H1 (cell line): ENCODE measurements around the gene ID1. TPM values are rescaled to one million over a fixed set of nuclear protein-coding genes. Genes with fewer than 3 reads are reported as not detected.
A peak's percentile ranks its signal among the peaks of the same experiment; 100 is the strongest.

Source experiments
- CTCF ChIA-PET: fragments of 300-600 bp; sonication (Branson Sonifier 250); formaldehyde crosslinking; loops from one replicate; lab custom pipeline; 2021; ENCODE audit not compliant: partially characterized antibody; lab: Charles Lee
- POLR2A ChIA-PET: fragments of 300-600 bp; sonication (Branson Sonifier 250); formaldehyde crosslinking; loops from one replicate; lab custom pipeline; 2021; ENCODE audit warnings: inconsistent platforms; ENCODE audit not compliant: partially characterized antibody; lab: Charles Lee
- DNase-seq, 2 experiments: peaks; one replicate each; pipeline versions ENCODE4 v3.0.0 to v3.0.0-alpha.2; 2010 to 2022; ENCODE audit warnings: low spot score in 2 of 2, low read depth in 1 of 2, mixed read lengths in 1 of 2
- FAIRE-seq: peaks from 2 replicates; lab custom pipeline; 2011; peaks lifted over from hg19 to GRCh38; lab: Jason Lieb, UNC
- H2AFZ ChIP-seq: 2 replicates; pipeline ENCODE4 v1.8.1; 2012; ENCODE audit warnings: low read length, inconsistent platforms
- H2AK5ac ChIP-seq: 2 replicates; pipeline ENCODE4 v1.6.1; 2013; ENCODE audit warnings: low read depth, low read length
- H2BK120ac ChIP-seq: replicated peaks from 2 replicates; pipeline ENCODE3; 2013; ENCODE audit warnings: low read depth, low read length, inconsistent platforms
- H2BK12ac ChIP-seq: 2 replicates; pipeline ENCODE4 v1.6.1; 2013; ENCODE audit warnings: low read depth, low read length
- H2BK15ac ChIP-seq: 2 replicates; pipeline ENCODE4 v1.6.1; 2013; ENCODE audit warnings: low read length
- H2BK20ac ChIP-seq: 2 replicates; pipeline ENCODE4 v1.6.1; 2013; ENCODE audit warnings: low read length
- H2BK5ac ChIP-seq: 2 replicates; pipeline ENCODE4 v1.6.1; 2013; ENCODE audit warnings: low read depth, low read length
- H3K14ac ChIP-seq: 2 replicates; pipeline ENCODE4 v1.6.1; 2013; ENCODE audit warnings: inconsistent platforms; ENCODE audit not compliant: insufficient read length
- H3K18ac ChIP-seq: 2 replicates; pipeline ENCODE4 v1.6.1; 2013; ENCODE audit warnings: low read length; ENCODE audit errors: extremely low read depth
- H3K23ac ChIP-seq: 2 replicates; pipeline ENCODE4 v1.6.1; 2013; ENCODE audit warnings: inconsistent platforms; ENCODE audit not compliant: insufficient read length
- H3K23me2 ChIP-seq: 2 replicates; pipeline ENCODE4 v1.6.1; 2013; ENCODE audit warnings: low read depth, low read length
- H3K27ac ChIP-seq: 2 replicates; pipeline ENCODE4 v1.6.1; 2011; ENCODE audit warnings: low read depth, low read length, inconsistent platforms
- H3K27me3 ChIP-seq, 4 experiments: replicated peaks in 1 of 4; 1 replicate in 1 of 4; 2 replicates in 3 of 4; pipeline versions ENCODE4 v1.6.1 to v1.8.1; 2011 to 2013; ENCODE audit warnings: low read length in 3 of 4, mild to moderate bottlenecking in 3 of 4, inconsistent platforms in 2 of 4, mixed read lengths in 2 of 4, moderate library complexity in 1 of 4; ENCODE audit not compliant: control insufficient read depth in 3 of 4, insufficient read depth in 3 of 4; ENCODE audit errors: extremely low read depth in 1 of 4
- H3K36me3 ChIP-seq, 4 experiments: 2 replicates each; pipeline versions ENCODE4 v1.6.1 to v1.8.1; 2011 to 2013; ENCODE audit warnings: mild to moderate bottlenecking in 4 of 4, low read length in 3 of 4, moderate library complexity in 2 of 4, control low read depth in 1 of 4, inconsistent platforms in 1 of 4; ENCODE audit not compliant: insufficient read depth in 4 of 4, control insufficient read depth in 2 of 4
- H3K4ac ChIP-seq: replicated peaks from 2 replicates; pipeline ENCODE3; 2013; ENCODE audit warnings: low read length, low read depth, mixed read lengths, inconsistent platforms; ENCODE audit not compliant: insufficient read length
- H3K4me1 ChIP-seq, 4 experiments: replicated peaks in 1 of 4; 1 replicate in 1 of 4; 2 replicates in 3 of 4; pipeline versions ENCODE4 v1.6.1 to v1.8.1; 2011 to 2013; ENCODE audit warnings: low read length in 3 of 4, inconsistent platforms in 2 of 4, mixed read lengths in 1 of 4; ENCODE audit not compliant: insufficient read depth in 4 of 4, control insufficient read depth in 3 of 4
- H3K4me2 ChIP-seq, 2 experiments: 2 replicates each; pipeline versions ENCODE4 v1.6.1 to v1.8.1; 2011 to 2013; ENCODE audit warnings: low read depth in 2 of 2, low read length in 2 of 2, control low read depth in 1 of 2, inconsistent platforms in 1 of 2, mild to moderate bottlenecking in 1 of 2; ENCODE audit not compliant: insufficient read depth in 1 of 2
- H3K4me3 ChIP-seq, 4 experiments: fragments of 200-600, 300-600 bp in 1 of 4; sonication (generic), shearing (Covaris generic), sonication (Bioruptor Twin) in 1 of 4; 2 replicates each; pipeline versions ENCODE4 v1.5.1 to v1.8.1; 2011 to 2016; ENCODE audit warnings: low read length in 4 of 4, low read depth in 3 of 4, control low read depth in 2 of 4, inconsistent platforms in 2 of 4, mild to moderate bottlenecking in 2 of 4, mixed read lengths in 1 of 4, moderate library complexity in 1 of 4; ENCODE audit not compliant: insufficient read depth in 2 of 4; ENCODE audit errors: extremely low read depth in 1 of 4
- H3K56ac ChIP-seq: replicated peaks from 2 replicates; pipeline ENCODE3; 2013; ENCODE audit warnings: low read depth, mild to moderate bottlenecking, mixed read lengths, low read length, inconsistent platforms; ENCODE audit not compliant: insufficient read length
- H3K79me1 ChIP-seq: 2 replicates; pipeline ENCODE4 v1.6.1; 2013; ENCODE audit warnings: low read depth, low read length, control low read depth
- H3K79me2 ChIP-seq, 2 experiments: 2 replicates each; pipeline versions ENCODE4 v1.6.1 to v1.8.1; 2012 to 2013; ENCODE audit warnings: low read length in 2 of 2, mild to moderate bottlenecking in 2 of 2, inconsistent platforms in 1 of 2; ENCODE audit not compliant: insufficient read depth in 2 of 2, control insufficient read depth in 1 of 2
- H3K9ac ChIP-seq, 4 experiments: replicated peaks in 1 of 4; 1 replicate in 1 of 4; 2 replicates in 3 of 4; pipeline versions ENCODE4 v1.6.1 to v1.8.1; 2011 to 2013; ENCODE audit warnings: low read depth in 3 of 4, low read length in 3 of 4, control low read depth in 2 of 4, mild to moderate bottlenecking in 2 of 4, moderate library complexity in 2 of 4, inconsistent platforms in 1 of 4; ENCODE audit errors: extremely low read depth in 1 of 4
- H3K9me3 ChIP-seq, 2 experiments: 2 replicates each; pipeline versions ENCODE4 v1.6.1 to v1.8.1; 2012 to 2013; ENCODE audit warnings: mild to moderate bottlenecking in 2 of 2, moderate library complexity in 2 of 2, control low read depth in 1 of 2, inconsistent platforms in 1 of 2, low read depth in 1 of 2, low read length in 1 of 2, mixed read lengths in 1 of 2; ENCODE audit not compliant: insufficient read depth in 2 of 2
- H4K20me1 ChIP-seq, 2 experiments: replicated peaks in 1 of 2; 2 replicates each; pipeline versions ENCODE3 to v1.8.1; 2011 to 2013; ENCODE audit warnings: inconsistent platforms in 2 of 2, low read length in 2 of 2, mild to moderate bottlenecking in 1 of 2; ENCODE audit not compliant: insufficient read depth in 2 of 2, control insufficient read depth in 1 of 2
- H4K5ac ChIP-seq: 2 replicates; pipeline ENCODE4 v1.6.1; 2013; ENCODE audit warnings: low read length, low read depth, mixed read lengths, inconsistent platforms; ENCODE audit not compliant: insufficient read length
- H4K8ac ChIP-seq: 2 replicates; pipeline ENCODE4 v1.8.0; 2013; ENCODE audit warnings: mild to moderate bottlenecking, moderate library complexity, low read length, inconsistent platforms; ENCODE audit not compliant: insufficient read depth; ENCODE audit errors: extremely low read depth
- H4K91ac ChIP-seq: replicated peaks from 2 replicates; pipeline ENCODE3; 2013; ENCODE audit warnings: low read length, mixed read lengths, inconsistent platforms; ENCODE audit not compliant: insufficient read length
- CBX8 ChIP-seq: fragments of 300-800, 300-1000 bp; sonication (generic); IDR thresholded peaks from 2 replicates; pipeline ENCODE4 v1.7.1; 2016; ENCODE audit warnings: low read depth, low read length, borderline replicate concordance
- CREB1 ChIP-seq: IDR thresholded peaks from 2 replicates; pipeline ENCODE4 v1.6.1; 2012; ENCODE audit warnings: inconsistent platforms
- EP300 ChIP-seq, 2 experiments: IDR thresholded peaks; 1 replicate in 1 of 2; 2 replicates in 1 of 2; pipeline ENCODE4 v1.6.1; 2011 to 2012; ENCODE audit warnings: low read depth in 2 of 2, low read length in 2 of 2, mild to moderate bottlenecking in 2 of 2, borderline replicate concordance in 1 of 2, inconsistent platforms in 1 of 2, moderate library complexity in 1 of 2
- POLR2AphosphoS5 ChIP-seq: IDR thresholded peaks from 2 replicates; pipeline ENCODE4 v1.6.1; 2011; ENCODE audit warnings: low read depth, low read length
- RXRA ChIP-seq: IDR thresholded peaks from 2 replicates; pipeline ENCODE4 v1.6.1; 2011; ENCODE audit warnings: low read depth, mild to moderate bottlenecking, low read length, moderate library complexity; ENCODE audit not compliant: insufficient read depth
- SP1 ChIP-seq: IDR thresholded peaks from 2 replicates; pipeline ENCODE4 v1.6.1; 2011; ENCODE audit warnings: low read depth, low read length
- USF2 ChIP-seq: IDR thresholded peaks from 2 replicates; pipeline ENCODE4 v1.6.1; 2011; ENCODE audit warnings: low read length, improper control_type of control experiment
- WGBS, 2 experiments: shearing (Covaris generic) in 1 of 2; methylation state at CpG; one replicate each; pipeline versions ENCODE4 v1.1.6 to v1.1.7; 2013 to 2015; ENCODE audit warnings: low lambda C conversion rate in 2 of 2, mixed read lengths in 2 of 2, inconsistent platforms in 1 of 2, low coverage in 1 of 2, missing lambda C conversion rate in 1 of 2; ENCODE audit not compliant: insufficient replicate concordance in 2 of 2, insufficient coverage in 1 of 2, insufficient read length in 1 of 2; ENCODE audit errors: extremely low coverage in 1 of 2, missing lambda C conversion rate in 1 of 2; 5-methylcytosine and 5-hydroxymethylcytosine counted together
- polyA plus RNA-seq, 7 experiments: library from polyadenylated mRNA; depleted of rRNA in 3 of 7; stranded (reverse) in 5 of 7; unstranded in 2 of 7; fragments of >200 nt in 5 of 7; fragments of 200-250 nt in 2 of 7; gene quantifications; 1 replicate in 5 of 7; 2 replicates in 1 of 7; 4 replicates in 1 of 7; pipeline versions ENCODE4 v1.2.1 to v1.2.3, GENCODE V29; 2011 to 2013; ENCODE audit warnings: missing spikeins in 2 of 7, mixed read lengths in 2 of 7
- total RNA-seq: library from RNA; stranded (reverse); fragmentation: NEBNext Ultra II Directional; extraction: Animal tissue kit (Norgen Biotek cat#: 25700); gene quantifications from 2 replicates; pipeline ENCODE4 v1.2.1, GENCODE V29; 2021
- TF ChIP-seq, protein P1 (sequence below): IDR thresholded peaks from 2 replicates; pipeline ENCODE4 v1.6.1; 2012; ENCODE audit warnings: inconsistent platforms

ID1 gene
- total and polyA plus RNA-seq, 2 of the 8 experiments (the other 6 are each of a cell fraction or from before 2014, with no cell fraction given): 120 to 357 TPM

DNA sequence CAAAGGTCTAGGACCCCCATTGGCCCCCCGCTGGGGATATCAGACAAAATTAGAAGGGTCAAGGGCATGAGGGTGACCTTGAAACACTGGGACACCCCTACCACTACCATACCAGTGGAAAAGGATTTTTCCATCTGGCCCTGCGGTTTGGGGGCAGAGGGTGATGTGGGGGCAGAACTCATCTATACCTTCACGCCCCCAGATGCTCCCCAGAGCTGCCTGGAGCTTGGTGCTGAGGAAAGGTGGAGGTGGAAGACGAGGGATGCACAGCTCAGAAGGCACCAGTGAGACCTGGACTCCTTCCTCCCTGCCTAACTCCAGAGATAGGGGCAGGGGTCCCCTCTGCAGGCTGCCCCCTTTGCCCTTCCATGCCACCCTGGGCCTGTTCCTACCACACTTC is 33.7 kb downstream of the ID1 start:
- 86% methylated on average over 4 of the region's 4 CpGs; no CpG with 5 or more reads in 1 of the 2 experiments for WGBS, 2 experiments
- CTCF ChIA-PET: interaction anchor here (0.9 to 3.7 kb wide), 4 partner anchors 23 to 83 kb away, joined by 3 to 14 read pairs (median 8); partner anchors contain the start of gene BCL2L1
- Histone ChIP-seq H3K14ac (no peak overlapping the region), H2BK120ac (no peak overlapping the region), H4K20me1 (peaks cover 0 to 2% of the 10 kb centered on the region in 2 experiments), H3K4ac (peak overlapping the region; percentile 54), H2BK20ac (no peak overlapping the region), H3K27me3 (no peaks in the 10 kb centered on the region), H4K8ac (no peak overlapping the region), H3K9me3 (no peaks in the 10 kb centered on the region), H3K4me1 (peaks cover 0 to 2% (median 0%) of the 10 kb centered on the region in 4 experiments; a peak in 2 of 7 replicates), H3K27ac (no peak overlapping the region), H3K79me2 (no peaks in the 10 kb centered on the region), H3K18ac (no peak overlapping the region), H3K23ac (no peak overlapping the region), H2AK5ac (no peak overlapping the region), H4K91ac (no peak overlapping the region), H2BK5ac (no peak overlapping the region), H2BK12ac (no peak overlapping the region), H3K4me3 (no peak overlapping the region), H2AFZ (no peak overlapping the region), H3K4me2 (no peak overlapping the region), H3K9ac (no peak overlapping the region), H3K36me3 (no peaks in the 10 kb centered on the region), H3K79me1 (no peaks in the 10 kb centered on the region), H4K5ac (no peak overlapping the region), H3K56ac (no peak overlapping the region), H2BK15ac (peak overlapping the region; percentile 81; the same call in 1 of the 2 replicates), H3K23me2 (no peaks in the 10 kb centered on the region)
- FAIRE-seq: no peak
- no peak for DNase-seq
- POLR2A ChIA-PET: interaction anchor here (0.6 to 1.1 kb wide), 3 partner anchors 15 to 56 kb away, joined by 3 read pairs; no protein-coding TSS in a partner anchor
- no peak for TF ChIP-seq EP300 (IDR thresholded peaks at IDR 0.05; ENCODE audit: borderline replicate concordance in 1 of 2, low read depth in 2 of 2, low read length in 2 of 2)
- no peak for TF ChIP-seq RXRA
- TF ChIP-seq, protein P1, sequence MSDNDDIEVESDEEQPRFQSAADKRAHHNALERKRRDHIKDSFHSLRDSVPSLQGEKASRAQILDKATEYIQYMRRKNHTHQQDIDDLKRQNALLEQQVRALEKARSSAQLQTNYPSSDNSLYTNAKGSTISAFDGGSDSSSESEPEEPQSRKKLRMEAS: no peak
- no peak for TF ChIP-seq CBX8
- TF ChIP-seq SP1: no peak
- no peak for TF ChIP-seq POLR2AphosphoS5
- no peak for TF ChIP-seq USF2
- TF ChIP-seq CREB1: no peak
